ENCODE measurements around the gene DCAF10. TPM values are rescaled to one million over a fixed set of nuclear protein-coding genes. Genes with fewer than 3 reads are reported as not detected.
"Not testable (repeated sequence)": the region's sequence is repeated elsewhere in the genome, so short reads cannot be mapped to it uniquely, and the experiment has no call there.

Gene DCAF10
- total RNA-seq, 1 experiment from 2014 or later, result 34.8 TPM

DNA sequence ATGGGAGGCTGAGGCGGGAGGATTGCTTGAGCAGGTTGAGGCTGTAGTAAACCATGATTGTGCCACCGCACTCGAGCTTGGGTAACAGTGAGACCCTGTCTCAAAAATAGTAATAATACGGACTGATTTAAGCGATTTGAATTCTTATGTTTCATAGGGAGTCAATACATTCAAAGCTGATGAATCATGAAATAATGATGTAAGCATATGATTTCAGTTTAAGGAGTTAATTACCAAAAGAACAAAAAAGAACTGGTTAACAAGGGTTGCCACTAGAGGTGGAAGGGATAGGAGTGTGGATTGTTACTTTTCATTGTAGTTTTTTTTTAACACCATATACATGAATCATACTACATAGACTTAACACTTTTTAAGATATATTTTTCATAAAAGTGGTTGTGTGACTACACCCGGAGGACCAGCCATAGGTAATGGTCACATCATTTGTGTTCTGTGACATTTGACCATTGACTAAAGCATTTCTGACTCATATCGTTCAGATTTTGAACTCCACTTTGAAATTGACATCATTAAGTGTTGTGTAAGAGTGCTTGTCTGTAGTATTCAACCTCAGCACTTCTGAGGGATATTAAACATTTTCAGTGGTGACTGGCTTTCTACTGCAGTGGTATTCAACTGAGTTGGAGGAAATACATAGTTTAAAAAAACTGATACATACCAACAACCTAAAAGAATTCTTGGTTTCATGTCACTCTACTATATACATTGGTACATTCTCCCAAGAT is 40.0 kb upstream of the DCAF10 start:
- H3K79me2 ChIP-seq (ENCODE audit: low read length), result peaks cover 11% of the 10 kb centered on the region
- H3K9me3 ChIP-seq (ENCODE audit: low read length), result no peaks in the 10 kb centered on the region
- no peaks in the 10 kb centered on the region for H4K20me1 ChIP-seq (ENCODE audit: insufficient read depth, low read depth, low read length)
- no peak overlapping the region for H3K4me3 ChIP-seq (ENCODE audit: low read length)
- no peaks in the 10 kb centered on the region for H3K36me3 ChIP-seq (ENCODE audit: insufficient read depth, low read length)
- H3K9ac ChIP-seq (ENCODE audit: low read length), result no peak overlapping the region
- H2AFZ ChIP-seq (ENCODE audit: low read length), result no peak overlapping the region
- H3K4me1 ChIP-seq (ENCODE audit: low read length), result peaks cover 7% of the 10 kb centered on the region
- no peaks in the 10 kb centered on the region for H3K27me3 ChIP-seq (ENCODE audit: low read length)
- no peaks in the 10 kb centered on the region for H3K9me2 ChIP-seq (replicated peaks; ENCODE audit: insufficient read depth, low read length)
- no peak overlapping the region for H3K27ac ChIP-seq (ENCODE audit: low read length)
- no peak overlapping the region for H3K4me2 ChIP-seq (ENCODE audit: low read depth, low read length, poor library complexity, severe bottlenecking)
- DNase-seq, result no peak

DNA sequence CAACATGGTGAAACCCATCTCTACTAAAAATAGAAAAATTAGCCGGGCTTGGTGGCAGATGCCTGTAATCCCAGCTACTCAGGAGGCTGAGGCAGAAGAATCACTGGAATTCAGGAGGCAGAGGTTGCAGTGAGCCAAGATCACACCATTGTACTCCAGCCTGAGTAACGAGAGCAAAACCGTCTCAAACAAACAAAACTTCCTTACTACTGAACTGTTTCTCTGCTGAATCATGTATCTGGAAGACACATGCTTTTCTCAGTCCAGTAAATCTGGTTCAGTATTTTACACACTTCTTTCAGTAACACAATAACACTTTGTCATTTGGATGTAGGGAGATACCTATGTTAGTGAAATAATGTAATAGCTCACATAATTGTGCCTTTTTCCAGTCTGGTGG is 39.1 kb upstream of the DCAF10 start:
- Histone ChIP-seq H3K27me3 (ENCODE audit: low read length) (no peaks in the 10 kb centered on the region), H3K9me3 (ENCODE audit: low read length) (no peaks in the 10 kb centered on the region), H3K27ac (ENCODE audit: low read length) (no peak overlapping the region), H3K4me1 (ENCODE audit: low read length) (peaks cover 7% of the 10 kb centered on the region), H2AFZ (ENCODE audit: low read length) (no peak overlapping the region), H3K79me2 (ENCODE audit: low read length) (peaks cover 6% of the 10 kb centered on the region), H3K4me2 (ENCODE audit: low read depth, low read length, poor library complexity, severe bottlenecking) (no peak overlapping the region), H4K20me1 (ENCODE audit: insufficient read depth, low read depth, low read length) (no peaks in the 10 kb centered on the region), H3K9ac (ENCODE audit: low read length) (no peak overlapping the region), H3K4me3 (ENCODE audit: low read length) (no peak overlapping the region), H3K9me2 (replicated peaks; ENCODE audit: insufficient read depth, low read length) (no peaks in the 10 kb centered on the region), H3K36me3 (ENCODE audit: insufficient read depth, low read length) (no peaks in the 10 kb centered on the region)
- DNase-seq, result no peak

DNA sequence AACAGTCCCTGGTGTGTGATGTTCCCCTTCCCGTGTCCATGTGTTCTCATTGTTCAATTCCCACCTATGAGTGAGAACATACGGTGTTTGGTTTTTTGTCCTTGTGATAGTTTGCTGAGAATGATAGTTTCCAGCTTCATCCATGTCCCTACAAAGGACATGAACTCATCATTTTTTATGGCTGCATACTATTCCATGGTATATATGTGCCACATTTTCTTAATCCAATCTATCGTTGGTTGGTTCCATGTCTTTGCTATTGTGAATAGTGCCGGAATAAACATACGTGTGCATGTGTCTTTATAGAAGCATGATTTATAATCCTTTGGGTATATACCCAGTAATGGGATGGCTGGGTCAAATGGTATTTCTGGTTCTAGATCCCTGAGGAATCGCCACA is 35.3 kb upstream of the DCAF10 start:
- not testable (repeated sequence) for H3K4me3 ChIP-seq (ENCODE audit: low read length); H2AFZ ChIP-seq (ENCODE audit: low read length); H4K20me1 ChIP-seq (ENCODE audit: insufficient read depth, low read depth, low read length); H3K9me2 ChIP-seq (replicated peaks; ENCODE audit: insufficient read depth, low read length); H3K27me3 ChIP-seq (ENCODE audit: low read length); H3K4me2 ChIP-seq (ENCODE audit: low read depth, low read length, poor library complexity, severe bottlenecking); H3K27ac ChIP-seq (ENCODE audit: low read length); H3K9me3 ChIP-seq (ENCODE audit: low read length); H3K79me2 ChIP-seq (ENCODE audit: low read length); DNase-seq; H3K36me3 ChIP-seq (ENCODE audit: insufficient read depth, low read length); H3K9ac ChIP-seq (ENCODE audit: low read length)
- H3K4me1 ChIP-seq (ENCODE audit: low read length), result peaks cover 24% of the 10 kb centered on the region

DNA sequence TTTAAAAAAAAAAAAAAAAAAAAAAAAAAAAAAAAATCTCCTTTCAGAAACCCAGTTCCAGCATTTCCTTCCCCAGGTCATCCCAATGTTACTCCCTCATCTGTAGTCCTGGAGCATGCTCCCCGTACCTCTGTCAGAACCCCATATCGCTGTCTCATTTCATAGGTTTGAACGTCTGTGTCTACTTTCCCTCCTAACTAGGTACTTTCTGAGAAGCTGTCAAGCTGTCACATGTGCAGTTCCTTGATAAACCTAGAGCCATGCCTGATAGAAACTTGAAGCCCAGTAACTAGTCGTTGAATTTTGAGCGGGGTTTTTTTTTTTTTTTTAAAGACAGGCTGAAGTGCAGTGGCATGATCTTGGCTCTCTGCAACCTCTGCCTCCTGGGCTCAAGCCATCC is 31.3 kb upstream of the DCAF10 start:
- Histone ChIP-seq H3K9me3 (ENCODE audit: low read length) (no peaks in the 10 kb centered on the region), H3K9ac (ENCODE audit: low read length) (no peak overlapping the region), H3K9me2 (replicated peaks; ENCODE audit: insufficient read depth, low read length) (no peaks in the 10 kb centered on the region), H3K4me2 (ENCODE audit: low read depth, low read length, poor library complexity, severe bottlenecking) (no peak overlapping the region), H3K4me3 (ENCODE audit: low read length) (no peak overlapping the region), H3K27ac (ENCODE audit: low read length) (no peak overlapping the region), H3K4me1 (ENCODE audit: low read length) (peaks cover 17% of the 10 kb centered on the region), H2AFZ (ENCODE audit: low read length) (no peak overlapping the region), H3K36me3 (ENCODE audit: insufficient read depth, low read length) (peaks cover 3% of the 10 kb centered on the region; the same call in 1 of the 2 replicates), H3K27me3 (ENCODE audit: low read length) (no peaks in the 10 kb centered on the region), H4K20me1 (ENCODE audit: insufficient read depth, low read depth, low read length) (no peaks in the 10 kb centered on the region), H3K79me2 (ENCODE audit: low read length) (no peaks in the 10 kb centered on the region)
- no peak for DNase-seq

DNA sequence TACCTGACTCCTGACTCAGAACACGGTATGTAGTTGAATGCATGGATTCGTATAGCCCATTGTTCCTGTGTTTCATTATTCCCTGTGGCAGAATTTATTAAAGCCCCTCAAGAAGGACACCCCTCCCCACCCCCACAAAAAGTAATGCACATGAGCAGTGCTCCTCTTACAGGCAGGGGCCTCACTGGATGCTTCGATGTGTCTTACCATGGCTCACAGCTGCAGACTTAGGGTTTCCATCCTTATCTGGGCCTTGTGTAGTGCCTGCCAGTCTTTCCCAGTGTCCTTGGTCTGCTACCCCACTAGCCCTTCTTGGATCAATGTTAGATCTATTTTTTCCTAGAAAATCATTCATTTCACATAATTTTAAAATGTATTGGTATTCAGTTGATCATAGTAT is 30.6 kb upstream of the DCAF10 start:
- Histone ChIP-seq H3K4me3 (ENCODE audit: low read length) (no peak overlapping the region), H3K9me3 (ENCODE audit: low read length) (no peaks in the 10 kb centered on the region), H3K27me3 (ENCODE audit: low read length) (no peaks in the 10 kb centered on the region), H3K27ac (ENCODE audit: low read length) (no peak overlapping the region), H2AFZ (ENCODE audit: low read length) (no peak overlapping the region), H3K4me1 (ENCODE audit: low read length) (peaks cover 17% of the 10 kb centered on the region), H3K9ac (ENCODE audit: low read length) (no peak overlapping the region), H3K9me2 (replicated peaks; ENCODE audit: insufficient read depth, low read length) (no peaks in the 10 kb centered on the region), H3K79me2 (ENCODE audit: low read length) (no peaks in the 10 kb centered on the region), H3K36me3 (ENCODE audit: insufficient read depth, low read length) (peaks cover 3% of the 10 kb centered on the region; the same call in 1 of the 2 replicates), H3K4me2 (ENCODE audit: low read depth, low read length, poor library complexity, severe bottlenecking) (no peak overlapping the region), H4K20me1 (ENCODE audit: insufficient read depth, low read depth, low read length) (no peaks in the 10 kb centered on the region)
- no peak for DNase-seq

DNA sequence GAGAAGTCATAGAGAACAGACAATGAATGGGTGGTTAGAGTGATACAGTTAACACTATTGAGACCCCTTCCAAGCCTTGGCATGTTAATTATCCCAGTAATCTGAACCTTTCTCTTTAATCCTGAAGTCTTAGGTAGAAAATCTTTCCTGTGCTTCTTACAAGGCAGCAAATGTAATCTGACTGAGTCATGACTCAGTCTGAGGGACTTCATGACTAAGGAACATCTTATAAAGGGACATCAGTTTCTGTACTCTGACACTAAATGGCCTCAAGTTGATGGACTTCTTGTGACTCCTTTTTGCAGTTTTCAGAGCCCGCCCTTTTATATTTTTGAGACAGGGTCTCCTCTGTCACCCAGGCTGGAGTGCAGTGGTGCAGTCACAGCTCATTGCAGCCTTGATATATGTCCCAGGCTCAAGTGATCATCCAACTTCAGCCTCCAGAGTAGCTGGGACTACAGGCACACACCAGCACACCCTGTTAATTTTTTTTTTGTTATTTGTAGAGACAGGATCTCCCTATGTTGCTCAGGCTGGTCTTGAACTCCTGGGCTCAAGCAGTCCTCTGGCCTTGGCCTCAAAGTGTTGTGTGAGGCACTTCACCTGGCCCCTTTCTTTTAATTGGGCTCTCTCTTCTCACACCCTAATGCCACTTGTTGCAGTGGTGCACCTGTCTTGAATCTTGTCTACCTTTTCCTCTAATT is 25.2 kb upstream of the DCAF10 start:
- Histone ChIP-seq H3K27ac (ENCODE audit: low read length) (no peak overlapping the region), H3K9me3 (ENCODE audit: low read length) (no peaks in the 10 kb centered on the region), H3K9me2 (replicated peaks; ENCODE audit: insufficient read depth, low read length) (no peaks in the 10 kb centered on the region), H3K9ac (ENCODE audit: low read length) (no peak overlapping the region), H3K4me2 (ENCODE audit: low read depth, low read length, poor library complexity, severe bottlenecking) (no peak overlapping the region), H3K79me2 (ENCODE audit: low read length) (peaks cover 18% of the 10 kb centered on the region), H4K20me1 (ENCODE audit: insufficient read depth, low read depth, low read length) (no peaks in the 10 kb centered on the region), H3K4me3 (ENCODE audit: low read length) (no peak overlapping the region), H3K4me1 (ENCODE audit: low read length) (no peaks in the 10 kb centered on the region), H2AFZ (ENCODE audit: low read length) (no peak overlapping the region), H3K27me3 (ENCODE audit: low read length) (no peaks in the 10 kb centered on the region), H3K36me3 (ENCODE audit: insufficient read depth, low read length) (peaks cover 24% of the 10 kb centered on the region; the same call in 1 of the 2 replicates)
- no peak for DNase-seq

DNA sequence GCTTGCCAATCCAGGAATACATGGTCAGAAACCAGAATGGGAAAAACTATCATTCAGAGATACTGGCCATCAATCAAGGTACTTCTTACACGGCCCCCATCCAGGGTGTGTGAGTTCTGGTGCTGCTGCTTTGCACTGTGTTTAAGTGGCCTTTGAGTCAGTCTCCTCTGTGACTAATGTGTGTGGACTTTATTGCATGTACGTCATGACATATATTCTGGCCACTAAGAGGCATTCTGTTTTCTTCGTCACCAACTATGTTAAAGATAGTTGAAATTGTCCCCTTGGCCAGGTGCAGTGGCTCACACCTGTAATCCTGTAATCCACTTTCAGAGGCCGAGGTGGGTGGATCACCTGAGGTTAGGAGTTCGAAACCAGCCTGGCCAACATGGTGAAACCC is 24.3 kb upstream of the DCAF10 start:
- no peak overlapping the region for H3K9ac ChIP-seq (ENCODE audit: low read length)
- no peaks in the 10 kb centered on the region for H3K4me1 ChIP-seq (ENCODE audit: low read length)
- no peaks in the 10 kb centered on the region for H3K9me2 ChIP-seq (replicated peaks; ENCODE audit: insufficient read depth, low read length)
- no peak overlapping the region for H3K27ac ChIP-seq (ENCODE audit: low read length)
- no peak overlapping the region for H3K4me2 ChIP-seq (ENCODE audit: low read depth, low read length, poor library complexity, severe bottlenecking)
- no peaks in the 10 kb centered on the region for H3K9me3 ChIP-seq (ENCODE audit: low read length)
- no peak for DNase-seq
- no peaks in the 10 kb centered on the region for H3K27me3 ChIP-seq (ENCODE audit: low read length)
- peaks cover 26% of the 10 kb centered on the region for H3K79me2 ChIP-seq (ENCODE audit: low read length)
- H4K20me1 ChIP-seq (ENCODE audit: insufficient read depth, low read depth, low read length), result no peaks in the 10 kb centered on the region
- H2AFZ ChIP-seq (ENCODE audit: low read length), result no peak overlapping the region
- H3K4me3 ChIP-seq (ENCODE audit: low read length), result no peak overlapping the region
- H3K36me3 ChIP-seq (ENCODE audit: insufficient read depth, low read length), result peaks cover 34% of the 10 kb centered on the region

DNA sequence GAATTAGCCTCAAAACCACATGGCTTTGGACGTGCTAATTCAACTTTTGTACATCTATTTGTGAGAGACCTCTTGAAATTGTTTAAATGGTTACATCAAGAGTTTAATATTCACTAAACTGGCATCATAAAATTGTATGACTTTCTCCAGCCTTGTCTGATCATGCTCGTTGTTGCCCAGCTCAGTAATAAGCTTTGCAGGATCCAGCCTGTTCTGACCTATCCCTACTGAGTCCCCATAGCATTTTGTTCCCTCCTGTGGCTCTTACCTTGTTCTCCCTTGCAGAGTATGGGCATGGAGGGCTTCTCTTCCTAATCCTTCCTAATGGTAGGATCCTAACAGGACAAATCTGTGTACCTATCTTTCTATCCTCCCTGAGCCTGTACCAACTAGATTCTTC is 22.1 kb upstream of the DCAF10 start:
- DNase-seq, result no peak
- peaks cover 52% of the 10 kb centered on the region for H3K36me3 ChIP-seq (ENCODE audit: insufficient read depth, low read length)
- no peak overlapping the region for H3K4me3 ChIP-seq (ENCODE audit: low read length)
- H4K20me1 ChIP-seq (ENCODE audit: insufficient read depth, low read depth, low read length), result peaks cover 11% of the 10 kb centered on the region
- no peak overlapping the region for H3K4me2 ChIP-seq (ENCODE audit: low read depth, low read length, poor library complexity, severe bottlenecking)
- H3K9me2 ChIP-seq (replicated peaks; ENCODE audit: insufficient read depth, low read length), result no peaks in the 10 kb centered on the region
- no peaks in the 10 kb centered on the region for H3K9me3 ChIP-seq (ENCODE audit: low read length)
- H3K27me3 ChIP-seq (ENCODE audit: low read length), result no peaks in the 10 kb centered on the region
- no peak overlapping the region for H3K9ac ChIP-seq (ENCODE audit: low read length)
- H3K4me1 ChIP-seq (ENCODE audit: low read length), result peaks cover 18% of the 10 kb centered on the region
- H2AFZ ChIP-seq (ENCODE audit: low read length), result no peak overlapping the region
- no peak overlapping the region for H3K27ac ChIP-seq (ENCODE audit: low read length)
- H3K79me2 ChIP-seq (ENCODE audit: low read length), result peaks cover 48% of the 10 kb centered on the region
